Hepatocyte (in vitro differentiated cells): Measurements from ENCODE around the gene DIDO1. TPM values are rescaled to one million over a fixed set of nuclear protein-coding genes. Genes with fewer than 3 reads are reported as not detected.

Source experiments
- DNase-seq: peaks from one replicate; pipeline ENCODE4 v3.0.0-alpha.2; 2016; ENCODE audit warnings: low spot score
- H2AFZ ChIP-seq: fragments of 200-600 bp; sonication (generic); 2 replicates; pipeline ENCODE4 v1.6.0; 2016; ENCODE audit warnings: antibody characterized with exemption, mild to moderate bottlenecking
- H3K27ac ChIP-seq: fragments of 200-600 bp; sonication (generic); 2 replicates; pipeline ENCODE4 v1.5.1; 2016; ENCODE audit warnings: mild to moderate bottlenecking
- H3K27me3 ChIP-seq: fragments of 200-600 bp; sonication (generic); 2 replicates; pipeline ENCODE4 v1.6.1; 2016
- H3K36me3 ChIP-seq: fragments of 200-600 bp; sonication (generic); replicated peaks from 2 replicates; pipeline ENCODE4 v1.5.1; 2016; ENCODE audit warnings: low read depth; ENCODE audit not compliant: insufficient read depth
- H3K4me1 ChIP-seq: fragments of 200-600 bp; sonication (generic); 2 replicates; pipeline ENCODE4 v1.5.1; 2016; ENCODE audit warnings: mild to moderate bottlenecking, moderate library complexity; ENCODE audit not compliant: insufficient read depth
- H3K4me2 ChIP-seq: fragments of 200-600 bp; sonication (generic); 2 replicates; pipeline ENCODE4 v1.6.0; 2016
- H3K4me3 ChIP-seq: fragments of 200-600 bp; sonication (generic); 2 replicates; pipeline ENCODE4 v1.5.1; 2016; ENCODE audit warnings: mild to moderate bottlenecking
- H3K79me2 ChIP-seq: fragments of 200-600 bp; sonication (generic); 2 replicates; pipeline ENCODE4 v1.6.0; 2017; ENCODE audit warnings: mild to moderate bottlenecking
- H3K9me2 ChIP-seq: fragments of 200-600 bp; sonication (generic); replicated peaks from 2 replicates; pipeline ENCODE4 v1.6.0; 2017; ENCODE audit warnings: mild to moderate bottlenecking; ENCODE audit not compliant: insufficient read depth
- H3K9me3 ChIP-seq: fragments of 200-600 bp; sonication (generic); 2 replicates; pipeline ENCODE4 v1.5.1; 2016; ENCODE audit warnings: low read depth, mild to moderate bottlenecking
- H4K20me1 ChIP-seq: fragments of 200-600 bp; sonication (generic); 2 replicates; pipeline ENCODE4 v1.6.0; 2016; ENCODE audit warnings: mild to moderate bottlenecking; ENCODE audit not compliant: insufficient read depth, poor library complexity, severe bottlenecking
- EZH2 ChIP-seq: fragments of 200-600 bp; sonication (generic); IDR thresholded peaks from 2 replicates; pipeline ENCODE4 v1.6.1; 2016; ENCODE audit warnings: antibody characterized with exemption, mild to moderate bottlenecking, borderline replicate concordance
- EZH2phosphoT487 ChIP-seq: fragments of 200-600 bp; sonication (generic); IDR thresholded peaks from one replicate; pipeline ENCODE4 v1.6.1; 2018; ENCODE audit warnings: antibody characterized with exemption, mild to moderate bottlenecking, low read depth, moderate library complexity; ENCODE audit not compliant: unreplicated experiment, severe bottlenecking
- WGBS: methylation state at CpG from one replicate; pipeline ENCODE4 v1.1.6; 2016; ENCODE audit warnings: low lambda C conversion rate; ENCODE audit errors: missing lambda C conversion rate; 5-methylcytosine and 5-hydroxymethylcytosine counted together
- polyA plus RNA-seq: library from polyadenylated mRNA; unstranded; fragments of >200 nt; fragmentation: Nextera tagmentation; extraction: Ambion mirVana; gene quantifications from 2 replicates; pipeline ENCODE4 v1.2.1, GENCODE V29; 2016
- total RNA-seq: library from RNA; depleted of rRNA; stranded (reverse); fragments of >200 nt; gene quantifications from 2 replicates; pipeline ENCODE4 v1.2.3, GENCODE V29; 2014
- TF ChIP-seq, protein P1 (sequence below): fragments of 200-600 bp; sonication (generic); IDR thresholded peaks from 2 replicates; pipeline ENCODE4 v1.5.1; 2016; ENCODE audit warnings: antibody characterized with exemption, mild to moderate bottlenecking; ENCODE audit not compliant: poor library complexity

The DIDO1 gene
- total and polyA plus RNA-seq, 2 experiments from 2014 or later = 26.5 to 31.6 TPM

DNA sequence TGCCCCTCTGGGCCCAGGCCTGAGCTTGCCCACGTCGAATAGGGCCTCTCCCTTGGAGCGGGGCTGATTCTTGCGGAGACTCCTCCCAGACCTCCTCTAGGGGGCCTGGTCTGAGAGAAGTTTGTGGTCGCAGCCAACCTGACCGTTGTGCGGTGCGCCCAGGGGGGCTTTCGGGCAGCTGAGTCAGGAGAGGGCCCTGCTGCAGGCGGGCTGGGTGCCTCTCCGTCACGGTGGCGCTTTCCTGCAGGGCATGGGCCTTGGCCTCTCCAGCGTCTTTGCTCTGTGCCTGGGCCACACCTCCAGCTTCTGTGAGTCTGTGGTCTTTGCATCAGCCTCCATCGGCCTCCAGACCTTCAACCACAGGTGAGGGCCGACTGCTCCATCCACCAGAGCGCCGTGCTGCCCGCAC lies 39.1 kb upstream of the DIDO1 start:
- H3K9me3 ChIP-seq = no peaks in the 10 kb centered on the region
- WGBS = 88% methylated on average over 19 of the region's 19 CpGs
- no peak for TF ChIP-seq EZH2phosphoT487
- no peak for TF ChIP-seq EZH2
- TF ChIP-seq, protein P1, sequence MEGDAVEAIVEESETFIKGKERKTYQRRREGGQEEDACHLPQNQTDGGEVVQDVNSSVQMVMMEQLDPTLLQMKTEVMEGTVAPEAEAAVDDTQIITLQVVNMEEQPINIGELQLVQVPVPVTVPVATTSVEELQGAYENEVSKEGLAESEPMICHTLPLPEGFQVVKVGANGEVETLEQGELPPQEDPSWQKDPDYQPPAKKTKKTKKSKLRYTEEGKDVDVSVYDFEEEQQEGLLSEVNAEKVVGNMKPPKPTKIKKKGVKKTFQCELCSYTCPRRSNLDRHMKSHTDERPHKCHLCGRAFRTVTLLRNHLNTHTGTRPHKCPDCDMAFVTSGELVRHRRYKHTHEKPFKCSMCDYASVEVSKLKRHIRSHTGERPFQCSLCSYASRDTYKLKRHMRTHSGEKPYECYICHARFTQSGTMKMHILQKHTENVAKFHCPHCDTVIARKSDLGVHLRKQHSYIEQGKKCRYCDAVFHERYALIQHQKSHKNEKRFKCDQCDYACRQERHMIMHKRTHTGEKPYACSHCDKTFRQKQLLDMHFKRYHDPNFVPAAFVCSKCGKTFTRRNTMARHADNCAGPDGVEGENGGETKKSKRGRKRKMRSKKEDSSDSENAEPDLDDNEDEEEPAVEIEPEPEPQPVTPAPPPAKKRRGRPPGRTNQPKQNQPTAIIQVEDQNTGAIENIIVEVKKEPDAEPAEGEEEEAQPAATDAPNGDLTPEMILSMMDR = no peak
- DNase-seq = no peak
- H3K27me3 ChIP-seq = no peaks in the 10 kb centered on the region
- no peak overlapping the region for H2AFZ ChIP-seq
- H3K4me3 ChIP-seq = no peak overlapping the region
- no peak overlapping the region for H3K27ac ChIP-seq
- no peaks in the 10 kb centered on the region for H3K79me2 ChIP-seq
- H3K4me1 ChIP-seq = no peaks in the 10 kb centered on the region
- no peaks in the 10 kb centered on the region for H3K36me3 ChIP-seq
- H3K4me2 ChIP-seq = no peak overlapping the region
- H3K9me2 ChIP-seq = no peaks in the 10 kb centered on the region
- H4K20me1 ChIP-seq = no peaks in the 10 kb centered on the region

DNA sequence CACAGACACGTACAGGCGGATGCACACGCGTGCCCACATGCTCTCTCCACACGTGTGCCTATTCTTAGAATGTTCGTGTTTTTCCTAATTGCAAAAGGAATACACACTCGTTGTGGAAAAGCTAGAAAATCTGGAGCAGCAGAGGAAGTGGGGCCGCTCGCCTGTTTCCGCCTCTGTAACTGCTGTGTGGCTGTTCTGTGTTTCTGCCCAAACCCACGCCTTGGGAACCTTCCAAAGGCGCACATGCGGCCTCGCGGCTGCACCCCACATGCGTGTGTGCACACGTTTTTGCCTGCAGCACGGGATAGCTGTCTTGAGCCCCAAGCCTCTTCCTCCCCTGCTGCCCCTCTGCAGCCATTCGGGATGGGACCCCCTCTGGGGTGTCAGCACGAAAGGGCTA lies 38.4 kb upstream of the DIDO1 start:
- no peaks in the 10 kb centered on the region for H3K4me1 ChIP-seq
- no peak overlapping the region for H2AFZ ChIP-seq
- H3K4me3 ChIP-seq = no peak overlapping the region
- no peak for TF ChIP-seq EZH2
- TF ChIP-seq, protein P1 = no peak
- TF ChIP-seq EZH2phosphoT487 = no peak
- H4K20me1 ChIP-seq = no peaks in the 10 kb centered on the region
- no peaks in the 10 kb centered on the region for H3K9me2 ChIP-seq
- no peak for DNase-seq
- no peaks in the 10 kb centered on the region for H3K9me3 ChIP-seq
- no peaks in the 10 kb centered on the region for H3K27me3 ChIP-seq
- no peaks in the 10 kb centered on the region for H3K79me2 ChIP-seq
- no peak overlapping the region for H3K27ac ChIP-seq
- no peaks in the 10 kb centered on the region for H3K36me3 ChIP-seq
- WGBS = 90% methylated on average over 20 of the region's 20 CpGs
- H3K4me2 ChIP-seq = no peak overlapping the region

DNA sequence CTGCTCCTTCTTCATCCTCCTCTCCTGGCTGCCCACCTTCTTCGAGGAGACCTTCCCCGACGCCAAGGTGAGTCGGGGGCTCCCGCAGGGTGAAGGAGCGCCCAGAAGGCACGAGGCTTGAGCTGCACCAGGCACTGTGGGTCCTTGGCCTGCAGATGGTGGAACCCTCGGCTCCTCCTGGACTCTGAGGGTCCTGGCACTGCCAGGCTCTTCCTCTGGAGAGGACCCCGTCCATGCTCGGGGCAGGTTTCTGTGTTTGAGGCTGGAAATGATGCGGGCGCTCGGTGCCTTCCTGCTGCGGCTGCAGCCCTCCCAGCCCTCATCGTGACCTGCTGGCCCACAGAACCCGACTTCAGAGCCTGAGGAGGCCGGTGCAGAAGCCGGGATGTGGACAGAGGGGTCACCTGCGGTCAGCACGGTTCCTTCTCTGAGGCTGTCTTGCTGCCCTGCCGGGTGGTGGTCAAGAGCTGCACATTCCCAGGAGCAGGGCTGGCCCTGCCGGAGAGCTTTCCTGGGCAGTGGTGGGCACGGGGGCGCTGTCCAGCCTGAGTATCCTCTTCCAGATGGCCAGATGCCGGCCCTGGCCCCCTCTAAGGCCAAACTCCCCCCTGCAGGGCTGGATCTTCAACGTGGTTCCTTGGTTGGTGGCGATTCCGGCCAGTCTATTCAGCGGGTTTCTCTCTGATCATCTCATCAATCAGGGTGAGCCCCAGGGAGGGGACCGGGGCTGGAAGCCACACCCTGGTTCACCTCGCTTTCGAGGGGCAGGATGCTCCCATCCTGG lies 37.5 kb upstream of the DIDO1 start:
- no peaks in the 10 kb centered on the region for H3K4me1 ChIP-seq
- no peak overlapping the region for H2AFZ ChIP-seq
- H4K20me1 ChIP-seq = no peaks in the 10 kb centered on the region
- H3K4me3 ChIP-seq = no peak overlapping the region
- TF ChIP-seq EZH2phosphoT487 (no peak), EZH2 (no peak)
- TF ChIP-seq, protein P1 = no peak
- no peak overlapping the region for H3K27ac ChIP-seq
- WGBS = 95% methylated on average over 31 of the region's 32 CpGs
- H3K4me2 ChIP-seq = no peak overlapping the region
- H3K9me3 ChIP-seq = no peaks in the 10 kb centered on the region
- no peaks in the 10 kb centered on the region for H3K9me2 ChIP-seq
- no peaks in the 10 kb centered on the region for H3K27me3 ChIP-seq
- DNase-seq = no peak
- no peaks in the 10 kb centered on the region for H3K36me3 ChIP-seq
- no peaks in the 10 kb centered on the region for H3K79me2 ChIP-seq
